Measurements from ENCODE around the gene COG5. TPM values are rescaled to one million over a fixed set of nuclear protein-coding genes. Genes with fewer than 3 reads are reported as not detected.

The COG5 gene
- total RNA-seq, 1 donor from 2014 or later, result 55.2 TPM

DNA sequence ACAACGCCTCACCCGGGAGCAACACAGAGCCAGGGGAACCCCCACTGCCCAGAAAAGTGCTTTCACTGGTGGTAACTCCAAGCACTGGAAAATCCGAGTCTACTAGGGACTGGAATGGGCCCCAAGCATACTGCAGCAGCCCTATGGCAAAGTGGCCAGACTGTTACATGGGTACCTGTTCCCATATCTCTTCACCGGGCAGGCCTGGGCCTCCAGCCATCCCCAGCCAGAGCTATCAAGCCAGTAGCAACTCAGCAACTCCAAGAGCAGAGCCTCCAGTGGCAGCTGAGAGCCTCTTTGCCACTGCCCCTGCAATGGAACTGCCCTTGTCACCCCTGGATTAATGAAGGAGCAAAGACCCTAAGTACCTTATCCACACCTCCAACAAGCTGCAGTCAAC is 321.5 kb downstream of the COG5 start:
- no peak overlapping the region for H3K27ac ChIP-seq
- intact Hi-C loops (cut with DNase I), result no loop called here
- no peaks in the 10 kb centered on the region for H3K27me3 ChIP-seq
- no peaks in the 10 kb centered on the region for H3K9me3 ChIP-seq
- H3K4me3 ChIP-seq, result no peak overlapping the region
- DNase-seq (ENCODE audit: extremely low spot score in 2 of 2), result no peak
- TF ChIP-seq POLR2AphosphoS5 (IDR thresholded peaks at IDR 0.05; ENCODE audit: insufficient read depth in 1 of 2, low read depth in 1 of 2) (no peak), POLR2A (IDR thresholded peaks at IDR 0.05) (no peak)
- TF ChIP-seq, protein P1, sequence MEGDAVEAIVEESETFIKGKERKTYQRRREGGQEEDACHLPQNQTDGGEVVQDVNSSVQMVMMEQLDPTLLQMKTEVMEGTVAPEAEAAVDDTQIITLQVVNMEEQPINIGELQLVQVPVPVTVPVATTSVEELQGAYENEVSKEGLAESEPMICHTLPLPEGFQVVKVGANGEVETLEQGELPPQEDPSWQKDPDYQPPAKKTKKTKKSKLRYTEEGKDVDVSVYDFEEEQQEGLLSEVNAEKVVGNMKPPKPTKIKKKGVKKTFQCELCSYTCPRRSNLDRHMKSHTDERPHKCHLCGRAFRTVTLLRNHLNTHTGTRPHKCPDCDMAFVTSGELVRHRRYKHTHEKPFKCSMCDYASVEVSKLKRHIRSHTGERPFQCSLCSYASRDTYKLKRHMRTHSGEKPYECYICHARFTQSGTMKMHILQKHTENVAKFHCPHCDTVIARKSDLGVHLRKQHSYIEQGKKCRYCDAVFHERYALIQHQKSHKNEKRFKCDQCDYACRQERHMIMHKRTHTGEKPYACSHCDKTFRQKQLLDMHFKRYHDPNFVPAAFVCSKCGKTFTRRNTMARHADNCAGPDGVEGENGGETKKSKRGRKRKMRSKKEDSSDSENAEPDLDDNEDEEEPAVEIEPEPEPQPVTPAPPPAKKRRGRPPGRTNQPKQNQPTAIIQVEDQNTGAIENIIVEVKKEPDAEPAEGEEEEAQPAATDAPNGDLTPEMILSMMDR (IDR thresholded peaks at IDR 0.05), result no peak
- H3K36me3 ChIP-seq, result peaks cover 0 to 13% of the 10 kb centered on the region in 2 donors
- H3K4me1 ChIP-seq, result no peaks in the 10 kb centered on the region

DNA sequence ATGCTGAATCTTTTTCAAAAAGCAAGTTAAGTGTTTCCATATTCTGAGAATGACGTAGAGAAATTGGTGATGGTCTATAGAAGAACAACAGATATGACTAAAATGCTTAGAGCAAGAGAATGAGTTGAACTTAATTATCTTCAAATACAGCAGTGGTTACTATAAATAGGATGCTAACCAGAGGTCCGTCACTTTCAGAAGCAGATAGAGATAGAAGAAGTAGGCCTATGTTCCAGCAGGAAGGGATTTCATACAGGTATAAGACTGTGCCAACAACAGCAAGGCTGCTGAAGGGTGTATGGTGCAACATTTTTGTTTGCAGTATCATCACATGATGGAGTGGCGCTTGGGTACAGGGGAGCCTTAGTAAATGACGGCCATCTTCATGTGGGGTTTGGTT is 326.3 kb downstream of the COG5 start:
- Histone ChIP-seq H3K4me3 (no peak overlapping the region), H3K4me1 (no peaks in the 10 kb centered on the region), H3K27ac (no peak overlapping the region), H3K36me3 (no peaks in the 10 kb centered on the region), H3K9me3 (no peaks in the 10 kb centered on the region), H3K27me3 (no peaks in the 10 kb centered on the region)
- intact Hi-C loops (cut with DNase I), result no loop called here
- TF ChIP-seq POLR2A (IDR thresholded peaks at IDR 0.05) (no peak), POLR2AphosphoS5 (IDR thresholded peaks at IDR 0.05; ENCODE audit: insufficient read depth in 1 of 2, low read depth in 1 of 2) (no peak)
- TF ChIP-seq, protein P1 (IDR thresholded peaks at IDR 0.05), result no peak
- DNase-seq (ENCODE audit: extremely low spot score in 2 of 2), result no peak

DNA sequence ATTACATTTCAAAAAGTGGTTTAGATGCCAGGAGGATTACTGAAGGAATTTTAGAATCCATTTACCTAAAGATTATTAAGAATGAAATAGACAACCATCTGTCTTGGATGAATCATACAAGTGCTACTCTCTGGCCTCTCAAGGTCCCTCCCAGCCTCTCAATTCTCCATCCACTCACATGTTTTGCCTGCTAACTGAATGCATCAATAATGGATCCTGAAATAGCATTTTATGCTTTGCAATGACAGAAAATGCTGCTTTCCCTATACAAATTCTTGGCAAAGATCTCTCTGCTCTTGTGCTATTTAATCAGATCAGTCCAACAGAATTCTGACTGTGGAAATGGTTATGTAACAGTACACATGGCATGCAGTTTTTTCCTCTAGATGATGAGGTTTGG is 326.9 kb downstream of the COG5 start:
- H3K27me3 ChIP-seq, result no peaks in the 10 kb centered on the region
- intact Hi-C loops (cut with DNase I), result no loop called here
- H3K36me3 ChIP-seq, result no peaks in the 10 kb centered on the region
- no peak for DNase-seq (ENCODE audit: extremely low spot score in 2 of 2)
- H3K4me1 ChIP-seq, result no peaks in the 10 kb centered on the region
- no peaks in the 10 kb centered on the region for H3K9me3 ChIP-seq
- H3K27ac ChIP-seq, result no peak overlapping the region
- TF ChIP-seq POLR2A (IDR thresholded peaks at IDR 0.05) (no peak), POLR2AphosphoS5 (IDR thresholded peaks at IDR 0.05; ENCODE audit: insufficient read depth in 1 of 2, low read depth in 1 of 2) (no peak)
- H3K4me3 ChIP-seq, result no peak overlapping the region

DNA sequence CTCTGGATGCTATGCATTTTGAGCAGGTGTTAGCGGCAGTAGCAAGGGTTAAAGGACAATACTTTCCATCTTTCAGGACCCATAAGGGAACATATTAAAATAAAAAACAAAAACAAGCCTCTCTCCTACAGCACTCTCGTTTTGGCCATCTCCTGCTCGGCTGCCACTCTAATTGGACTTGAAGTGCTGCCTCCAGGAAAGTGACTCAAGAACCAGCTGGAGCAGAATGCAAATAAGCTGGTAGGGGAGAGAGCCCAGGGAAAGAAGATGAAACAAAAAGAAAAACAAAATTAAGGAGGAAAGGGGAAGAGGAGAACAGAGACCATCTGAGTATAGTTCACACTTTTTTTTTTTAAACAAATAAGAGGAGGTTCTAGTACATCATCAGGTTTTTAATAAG is 329.3 kb downstream of the COG5 start:
- intact Hi-C loops (cut with DNase I), result no loop called here
- no peak for DNase-seq (ENCODE audit: extremely low spot score in 2 of 2)
- TF ChIP-seq, protein P1 (IDR thresholded peaks at IDR 0.05), result no peak
- TF ChIP-seq POLR2A (IDR thresholded peaks at IDR 0.05), result no peak
- TF ChIP-seq POLR2AphosphoS5 (IDR thresholded peaks at IDR 0.05; ENCODE audit: insufficient read depth in 1 of 2, low read depth in 1 of 2), result no peak

DNA sequence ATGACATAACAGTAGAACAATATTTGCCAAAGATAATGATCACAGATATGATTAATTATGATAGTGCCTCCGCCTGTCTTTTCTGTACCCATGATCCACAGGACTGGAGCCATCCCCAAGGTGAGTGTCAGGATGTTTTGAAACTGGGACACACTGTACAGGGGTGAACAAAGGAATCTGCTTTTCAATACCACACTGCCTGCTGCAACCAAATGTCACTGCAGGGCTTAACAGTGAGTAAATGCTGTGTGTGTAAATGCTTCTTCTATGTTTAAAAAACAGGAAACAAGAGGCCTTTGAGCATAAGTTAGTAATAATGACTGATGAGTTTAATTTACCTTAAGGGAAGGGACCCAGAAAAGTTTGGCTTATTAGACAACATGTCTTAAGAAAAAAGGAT is 329.7 kb downstream of the COG5 start:
- H3K4me3 ChIP-seq, result no peak overlapping the region
- no peaks in the 10 kb centered on the region for H3K27me3 ChIP-seq
- intact Hi-C loops (cut with DNase I), result no loop called here
- DNase-seq (ENCODE audit: extremely low spot score in 2 of 2), result no peak
- no peaks in the 10 kb centered on the region for H3K4me1 ChIP-seq
- TF ChIP-seq POLR2A (IDR thresholded peaks at IDR 0.05) (no peak), POLR2AphosphoS5 (IDR thresholded peaks at IDR 0.05; ENCODE audit: insufficient read depth in 1 of 2, low read depth in 1 of 2) (no peak)
- TF ChIP-seq, protein P1 (IDR thresholded peaks at IDR 0.05), result no peak
- H3K27ac ChIP-seq, result no peak overlapping the region
- H3K36me3 ChIP-seq, result no peaks in the 10 kb centered on the region
- H3K9me3 ChIP-seq, result no peaks in the 10 kb centered on the region

More for the DNA sequence above, 329.3 kb downstream of the COG5 start:
- no peaks in the 10 kb centered on the region for H3K4me1 ChIP-seq
- no peak overlapping the region for H3K4me3 ChIP-seq
- no peaks in the 10 kb centered on the region for H3K9me3 ChIP-seq
- H3K27ac ChIP-seq, result no peak overlapping the region
- no peaks in the 10 kb centered on the region for H3K27me3 ChIP-seq
- H3K36me3 ChIP-seq, result no peaks in the 10 kb centered on the region
